HG03159 (cell line): Measurements from ENCODE around the gene KNTC1.
"Not testable (repeated sequence)": the region's sequence is repeated elsewhere in the genome, so short reads cannot be mapped to it uniquely, and the experiment has no call there.

Experiments used
- ATAC-seq: cut with Tn5 transposase; IDR thresholded peaks from one replicate; pipeline ENCODE4 v1.9.1; 2021; ENCODE audit warnings: mild to moderate bottlenecking, moderate library complexity; ENCODE audit not compliant: unreplicated experiment

The KNTC1 gene

GRCh38 chr12:122635471-122635870 lies 108.4 kb downstream of the KNTC1 start:
- no peak for ATAC-seq

- no peak for ATAC-seq
These were observed 116.3 kb downstream of the KNTC1 start for GRCh38 chr12:122643207-122643805.

GRCh38 chr12:122646517-122647217 lies 119.6 kb downstream of the KNTC1 start:
- peak; percentile 91 for ATAC-seq

GRCh38 chr12:122651520-122652224 lies 124.6 kb downstream of the KNTC1 start:
- no peak for ATAC-seq

- ATAC-seq = not testable (repeated sequence)
These were observed 126.2 kb downstream of the KNTC1 start for GRCh38 chr12:122653291-122653690.

GRCh38 chr12:122656298-122656697 lies 129.2 kb downstream of the KNTC1 start:
- ATAC-seq = no peak

- ATAC-seq = no peak
These were observed 132.5 kb downstream of the KNTC1 start for GRCh38 chr12:122659579-122659978.

- no peak for ATAC-seq
These were observed 134.2 kb downstream of the KNTC1 start for GRCh38 chr12:122661246-122661645.

- ATAC-seq = no peak
These were observed 134.9 kb downstream of the KNTC1 start for GRCh38 chr12:122661938-122662337.

GRCh38 chr12:122665349-122665748 lies 138.3 kb downstream of the KNTC1 start:
- ATAC-seq = no peak

- ATAC-seq = no peak
These were observed 138.7 kb downstream of the KNTC1 start for GRCh38 chr12:122665759-122666158.

- no peak for ATAC-seq
These were observed 141.2 kb downstream of the KNTC1 start for GRCh38 chr12:122668268-122668667.

GRCh38 chr12:122669397-122670070 lies 142.5 kb downstream of the KNTC1 start:
- no peak for ATAC-seq

- ATAC-seq = no peak
These were observed 145.5 kb downstream of the KNTC1 start for GRCh38 chr12:122672515-122672914.
